CD8-positive, alpha-beta memory T cell (primary cell): Measurements from ENCODE around the gene TDP2. TPM values are rescaled to one million over a fixed set of nuclear protein-coding genes. Genes with fewer than 3 reads are reported as not detected.

Source experiments
- CTCF ChIA-PET: fragments of 350-600 bp; sonication (Branson Sonifier 250); formaldehyde crosslinking; loops from one replicate; lab custom pipeline; 2021; ENCODE audit warnings: antibody characterized with exemption; lab: Charles Lee
- POLR2A ChIA-PET: fragments of 350-600 bp; sonication (Branson Sonifier 250); formaldehyde crosslinking; loops from one replicate; lab custom pipeline; 2021; ENCODE audit warnings: antibody characterized with exemption; lab: Charles Lee
- DNase-seq, 5 donors: peaks; one replicate each; pipeline versions ENCODE4 v3.0.0 to v3.0.0-alpha.2; 2020 to 2022; ENCODE audit warnings: mixed read lengths in 1 of 5
- H3K27ac ChIP-seq: one replicate; pipeline ENCODE4 v1.7.0; 2013; ENCODE audit warnings: low read depth, mild to moderate bottlenecking, low read length, moderate library complexity
- H3K27me3 ChIP-seq: 2 replicates; pipeline ENCODE4 v1.7.0; 2013; ENCODE audit warnings: low read length, mild to moderate bottlenecking; ENCODE audit not compliant: insufficient read depth, poor library complexity, severe bottlenecking
- H3K36me3 ChIP-seq: 2 replicates; pipeline ENCODE4 v1.7.0; 2013; ENCODE audit warnings: mild to moderate bottlenecking, low read length, moderate library complexity; ENCODE audit not compliant: insufficient read depth
- H3K4me1 ChIP-seq: 2 replicates; pipeline ENCODE4 v1.7.0; 2013; ENCODE audit warnings: mild to moderate bottlenecking, low read length, moderate library complexity; ENCODE audit not compliant: insufficient read depth
- H3K4me3 ChIP-seq: 2 replicates; pipeline ENCODE4 v1.7.0; 2013; ENCODE audit warnings: mild to moderate bottlenecking, low read length
- H3K9me3 ChIP-seq: 2 replicates; pipeline ENCODE4 v1.7.0; 2013; ENCODE audit warnings: mild to moderate bottlenecking, low read length
- H3K27ac Mint-ChIP-seq, 8 donors: one replicate each; pipeline ENCODE4 v1.8.0; 2020 to 2021; ENCODE audit warnings: mixed read lengths in 8 of 8, mild to moderate bottlenecking in 6 of 8, inconsistent platforms in 3 of 8, moderate library complexity in 3 of 8
- H3K27me3 Mint-ChIP-seq, 2 donors: one replicate each; pipeline ENCODE4 v1.8.0; 2020 to 2021; ENCODE audit warnings: mixed read lengths in 2 of 2, mild to moderate bottlenecking in 1 of 2, moderate library complexity in 1 of 2
- H3K36me3 Mint-ChIP-seq, 3 donors: one replicate each; pipeline ENCODE4 v1.8.0; 2020 to 2021; ENCODE audit warnings: mixed read lengths in 3 of 3, inconsistent platforms in 1 of 3, mild to moderate bottlenecking in 1 of 3
- H3K4me1 Mint-ChIP-seq, 3 donors: one replicate each; pipeline ENCODE4 v1.8.0; 2020 to 2021; ENCODE audit warnings: mixed read lengths in 3 of 3, inconsistent platforms in 1 of 3, mild to moderate bottlenecking in 1 of 3
- H3K4me3 Mint-ChIP-seq, 7 donors: one replicate each; pipeline ENCODE4 v1.8.0; 2020 to 2021; ENCODE audit warnings: mixed read lengths in 7 of 7, mild to moderate bottlenecking in 6 of 7, moderate library complexity in 4 of 7, inconsistent platforms in 2 of 7
- H3K9me3 Mint-ChIP-seq, 5 donors: one replicate each; pipeline ENCODE4 v1.8.0; 2020 to 2022; ENCODE audit warnings: mixed read lengths in 5 of 5, mild to moderate bottlenecking in 3 of 5, moderate library complexity in 2 of 5, inconsistent platforms in 1 of 5
- polyA plus RNA-seq: library from polyadenylated mRNA; unstranded; fragments of 300-500 nt; fragmentation: Illumina TruSeq; gene quantifications from one replicate; pipeline ENCODE4 v1.2.3, GENCODE V29; 2021
- total RNA-seq, 2 experiments: library from RNA; stranded (reverse); gene quantifications; one replicate each; pipeline ENCODE4 v1.2.3, GENCODE V29; 2021

Gene TDP2
- total and polyA plus RNA-seq, 3 experiments from 2014 or later = 46.1 to 50.6 (median 49.8) TPM

GRCh38 chr6:24606200-24606930 lies 60.3 kb downstream of the TDP2 start:
- Histone ChIP-seq H3K4me3 (no peak overlapping the region), H3K36me3 (no peaks in the 10 kb centered on the region), H3K27me3 (no peaks in the 10 kb centered on the region), H3K9me3 (no peaks in the 10 kb centered on the region), H3K4me1 (no peaks in the 10 kb centered on the region), H3K27ac (no peak overlapping the region)
- peaks cover 4 to 12% of the 10 kb centered on the region in 2 donors for H3K27me3 Mint-ChIP-seq
- H3K9me3 Mint-ChIP-seq = no peaks in the 10 kb centered on the region
- peak overlapping the region in 1 of 8 donors; percentile 7 for H3K27ac Mint-ChIP-seq
- POLR2A ChIA-PET = no interaction called here
- no peak overlapping the region for H3K4me3 Mint-ChIP-seq
- no peaks in the 10 kb centered on the region for H3K4me1 Mint-ChIP-seq
- no peak for DNase-seq
- no peaks in the 10 kb centered on the region for H3K36me3 Mint-ChIP-seq
- CTCF ChIA-PET = interaction anchor here (1.2 kb wide), 1 partner anchor 23 kb away, joined by 3 read pairs; no protein-coding TSS in a partner anchor

- no peaks in the 10 kb centered on the region for H3K36me3 Mint-ChIP-seq
- Histone ChIP-seq H3K27ac (no peak overlapping the region), H3K9me3 (no peaks in the 10 kb centered on the region), H3K36me3 (no peaks in the 10 kb centered on the region), H3K27me3 (no peaks in the 10 kb centered on the region), H3K4me1 (no peaks in the 10 kb centered on the region), H3K4me3 (no peak overlapping the region)
- no peaks in the 10 kb centered on the region for H3K4me1 Mint-ChIP-seq
- H3K4me3 Mint-ChIP-seq = no peak overlapping the region
- H3K9me3 Mint-ChIP-seq = peaks cover 0 to 3% (median 0%) of the 10 kb centered on the region in 5 donors
- no peak overlapping the region for H3K27ac Mint-ChIP-seq
- peaks cover 3 to 4% of the 10 kb centered on the region in 2 donors for H3K27me3 Mint-ChIP-seq
- POLR2A ChIA-PET = no interaction called here
- CTCF ChIA-PET = no interaction called here
- no peak for DNase-seq
Observed at GRCh38 chr6:24603241-24603640, 63.5 kb downstream of the TDP2 start.

- Histone ChIP-seq H3K4me3 (no peak overlapping the region), H3K27ac (no peak overlapping the region), H3K36me3 (no peaks in the 10 kb centered on the region), H3K27me3 (no peaks in the 10 kb centered on the region), H3K4me1 (no peaks in the 10 kb centered on the region), H3K9me3 (no peaks in the 10 kb centered on the region)
- CTCF ChIA-PET = interaction anchor here (1.0 kb wide), 1 partner anchor 20 kb away, joined by 3 read pairs; no protein-coding TSS in a partner anchor
- Mint-ChIP-seq H3K27me3 (peaks cover 8 to 14% of the 10 kb centered on the region in 2 donors), H3K4me1 (no peaks in the 10 kb centered on the region), H3K4me3 (no peak overlapping the region), H3K27ac (no peak overlapping the region), H3K36me3 (no peaks in the 10 kb centered on the region), H3K9me3 (peaks cover 0 to 3% (median 0%) of the 10 kb centered on the region in 5 donors)
- no peak for DNase-seq
- POLR2A ChIA-PET = interaction anchor here (0.6 kb wide), 1 partner anchor 404 kb away, joined by 3 read pairs; no protein-coding TSS in a partner anchor
Observed at GRCh38 chr6:24600903-24601302, 65.8 kb downstream of the TDP2 start.

Other genes starting within 250 kb of the TDP2 start
- gene GPLD1, start 177.3 kb downstream of the TDP2 start, total RNA-seq = under 1 TPM; 0.35 to 0.64 TPM
- gene GPLD1, start 177.3 kb downstream of the TDP2 start, polyA plus RNA-seq = 0.46 TPM
- gene ALDH5A1, start 171.9 kb downstream of the TDP2 start, total RNA-seq = 10 to 100 TPM; 13.2 to 15.4 TPM
- gene ALDH5A1, start 171.9 kb downstream of the TDP2 start, polyA plus RNA-seq = 11.8 TPM
- gene KIAA0319, start 20.7 kb downstream of the TDP2 start, total RNA-seq = under 1 TPM; 0.07 to 0.09 TPM
- not detected for gene KIAA0319, start 20.7 kb downstream of the TDP2 start, polyA plus RNA-seq
- gene ACOT13, start 178 bp upstream of the TDP2 start, total RNA-seq = 10 to 100 TPM; 19.6 to 25.3 TPM
- 17.0 TPM for gene ACOT13, start 178 bp upstream of the TDP2 start, polyA plus RNA-seq
- 10 to 100 TPM; 95.1 to 95.6 TPM for gene C6orf62, start 52.3 kb upstream of the TDP2 start, total RNA-seq
- 120 TPM for gene C6orf62, start 52.3 kb upstream of the TDP2 start, polyA plus RNA-seq
- 10 to 100 TPM; 65.8 to 67.0 TPM for gene GMNN, start 108.0 kb upstream of the TDP2 start, total RNA-seq
- gene GMNN, start 108.0 kb upstream of the TDP2 start, polyA plus RNA-seq = 6.8 TPM
- gene ARMH2, start 132.0 kb upstream of the TDP2 start, total RNA-seq = under 1 TPM in 1 of 2 experiments, not detected in 1; 0.55 TPM
- 0.78 TPM for gene ARMH2, start 132.0 kb upstream of the TDP2 start, polyA plus RNA-seq